SK-N-SH (cell line): ENCODE data around the gene GFPT1.

Experiments used
- CTCF ChIP-seq: fragments of 200-600 bp; sonication (generic); IDR thresholded peaks from 2 replicates; pipeline ENCODE4 v1.6.1; 2017; ENCODE audit warnings: antibody characterized with exemption, mild to moderate bottlenecking, moderate library complexity
- FOXJ3 ChIP-seq: sonication (generic); formaldehyde crosslinking; IDR thresholded peaks from 2 replicates; pipeline ENCODE4 v1.5.1; 2020; ENCODE audit warnings: mild to moderate bottlenecking, missing genetic modification reagents
- MEF2A ChIP-seq: IDR thresholded peaks from 2 replicates; pipeline ENCODE4 v1.4.0; 2012; ENCODE audit warnings: low read depth, borderline replicate concordance
- MXI1 ChIP-seq: IDR thresholded peaks from 2 replicates; pipeline ENCODE4 v1.6.1; 2012; ENCODE audit warnings: mild to moderate bottlenecking, low read depth, low read length, improper control_type of control experiment
- RXRA ChIP-seq: IDR thresholded peaks from 2 replicates; pipeline ENCODE4 v1.4.0; 2012; ENCODE audit warnings: low read depth, mild to moderate bottlenecking, borderline replicate concordance
- SMC3 ChIP-seq: IDR thresholded peaks from 2 replicates; pipeline ENCODE4 v1.6.1; 2012; ENCODE audit warnings: low read depth, low read length, improper control_type of control experiment
- TAF1 ChIP-seq: IDR thresholded peaks from 2 replicates; pipeline ENCODE4 v1.6.1; 2012; ENCODE audit warnings: low read depth, mild to moderate bottlenecking, low read length, moderate library complexity, borderline replicate concordance
- TF ChIP-seq, protein P1 (sequence below): IDR thresholded peaks from 2 replicates; pipeline ENCODE4 v1.4.0; 2012; ENCODE audit warnings: low read depth, borderline replicate concordance

- no peak for TF ChIP-seq CTCF
- TF ChIP-seq MEF2A: no peak
- no peak for TF ChIP-seq TAF1
- no peak for TF ChIP-seq MXI1
- TF ChIP-seq FOXJ3 (CRISPR knock-in tag): no peak
- TF ChIP-seq, protein P1, sequence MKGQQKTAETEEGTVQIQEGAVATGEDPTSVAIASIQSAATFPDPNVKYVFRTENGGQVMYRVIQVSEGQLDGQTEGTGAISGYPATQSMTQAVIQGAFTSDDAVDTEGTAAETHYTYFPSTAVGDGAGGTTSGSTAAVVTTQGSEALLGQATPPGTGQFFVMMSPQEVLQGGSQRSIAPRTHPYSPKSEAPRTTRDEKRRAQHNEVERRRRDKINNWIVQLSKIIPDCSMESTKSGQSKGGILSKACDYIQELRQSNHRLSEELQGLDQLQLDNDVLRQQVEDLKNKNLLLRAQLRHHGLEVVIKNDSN: no peak
- TF ChIP-seq SMC3: no peak
- no peak for TF ChIP-seq RXRA
These were observed 108.7 kb downstream of the GFPT1 start for GRCh38 chr2:69278366-69278765.
